ENCODE measurements around the gene VAMP2. TPM values are rescaled to one million over a fixed set of nuclear protein-coding genes. Genes with fewer than 3 reads are reported as not detected.

The VAMP2 gene
- total RNA-seq, 1 experiment from 2014 or later, result 35.1 TPM

- no peak overlapping the region for H2AFZ ChIP-seq
- H3K36me3 ChIP-seq (ENCODE audit: low read depth), result no peaks in the 10 kb centered on the region
- no peak overlapping the region for H3K27ac ChIP-seq
- CTCF ChIA-PET, result no interaction called here
- TF ChIP-seq CTCF (conservative IDR thresholded peaks at IDR 0.05) (no peak), EZH2 (IDR thresholded peaks at IDR 0.05; ENCODE audit: low read depth) (no peak)
- H3K27me3 ChIP-seq (ENCODE audit: insufficient read depth, low read depth), result no peaks in the 10 kb centered on the region
- H3K4me2 ChIP-seq, result no peak overlapping the region
- no peak for DNase-seq
- H3K4me3 ChIP-seq, result no peak overlapping the region
- no peaks in the 10 kb centered on the region for H3F3A ChIP-seq (ENCODE audit: insufficient read depth, low read depth)
- H3K9me3 ChIP-seq (ENCODE audit: insufficient read depth, low read depth), result no peaks in the 10 kb centered on the region
- H4K20me1 ChIP-seq (ENCODE audit: insufficient read depth), result no peaks in the 10 kb centered on the region; the same call in 1 of the 2 replicates
- intact Hi-C loops (cut with micrococcal nuclease; ENCODE audit: unreplicated experiment), result no loop called here
- no peaks in the 10 kb centered on the region for H3K4me1 ChIP-seq (replicated peaks; ENCODE audit: insufficient read depth)
- no peaks in the 10 kb centered on the region for H3K9me2 ChIP-seq (ENCODE audit: insufficient read depth)
- no TSS peak for BruUV-seq (replicated peaks)
- POLR2A ChIA-PET (ENCODE audit: unreplicated experiment), result no interaction called here
- no peaks in the 10 kb centered on the region for H3K79me2 ChIP-seq (ENCODE audit: low read depth)
Measured at GRCh38 chr17:8145811-8146210, 16.9 kb downstream of the VAMP2 start.

- no peaks in the 10 kb centered on the region; the same call in 1 of the 2 replicates for H3F3A ChIP-seq (ENCODE audit: insufficient read depth, low read depth)
- no peaks in the 10 kb centered on the region for H3K27me3 ChIP-seq (ENCODE audit: insufficient read depth, low read depth)
- H3K79me2 ChIP-seq (ENCODE audit: low read depth), result no peaks in the 10 kb centered on the region
- no peak overlapping the region for H3K27ac ChIP-seq
- H3K9me3 ChIP-seq (ENCODE audit: insufficient read depth, low read depth), result no peaks in the 10 kb centered on the region
- no peaks in the 10 kb centered on the region for H3K9me2 ChIP-seq (ENCODE audit: insufficient read depth)
- intact Hi-C loops (cut with micrococcal nuclease; ENCODE audit: unreplicated experiment), result no loop called here
- H3K4me3 ChIP-seq, result no peak overlapping the region
- ChIA-PET CTCF (no interaction called here), POLR2A (ENCODE audit: unreplicated experiment) (no interaction called here)
- no peak for DNase-seq
- no TSS peak for BruUV-seq (replicated peaks)
- no peaks in the 10 kb centered on the region for H3K4me1 ChIP-seq (replicated peaks; ENCODE audit: insufficient read depth)
- H4K20me1 ChIP-seq (ENCODE audit: insufficient read depth), result no peaks in the 10 kb centered on the region
- TF ChIP-seq CTCF (conservative IDR thresholded peaks at IDR 0.05), result no peak
- no peak for TF ChIP-seq EZH2 (IDR thresholded peaks at IDR 0.05; ENCODE audit: low read depth)
- no peak overlapping the region for H3K4me2 ChIP-seq
- no peaks in the 10 kb centered on the region for H3K36me3 ChIP-seq (ENCODE audit: low read depth)
- H2AFZ ChIP-seq, result no peak overlapping the region
Measured at GRCh38 chr17:8144401-8145231, 18.1 kb downstream of the VAMP2 start.

- no peaks in the 10 kb centered on the region for H3K27me3 ChIP-seq (ENCODE audit: insufficient read depth, low read depth)
- no peak overlapping the region for H3K4me2 ChIP-seq
- POLR2A ChIA-PET (ENCODE audit: unreplicated experiment), result no interaction called here
- no peak overlapping the region for H2AFZ ChIP-seq
- peaks cover 3% of the 10 kb centered on the region; the same call in 1 of the 2 replicates for H3F3A ChIP-seq (ENCODE audit: insufficient read depth, low read depth)
- H4K20me1 ChIP-seq (ENCODE audit: insufficient read depth), result no peaks in the 10 kb centered on the region
- no TSS peak for BruUV-seq (replicated peaks)
- no peaks in the 10 kb centered on the region for H3K4me1 ChIP-seq (replicated peaks; ENCODE audit: insufficient read depth)
- H3K36me3 ChIP-seq (ENCODE audit: low read depth), result no peaks in the 10 kb centered on the region
- no peaks in the 10 kb centered on the region for H3K79me2 ChIP-seq (ENCODE audit: low read depth)
- TF ChIP-seq CTCF (conservative IDR thresholded peaks at IDR 0.05) (no peak), EZH2 (IDR thresholded peaks at IDR 0.05; ENCODE audit: low read depth) (no peak)
- H3K9me2 ChIP-seq (ENCODE audit: insufficient read depth), result no peaks in the 10 kb centered on the region
- CTCF ChIA-PET, result no interaction called here
- no peak for DNase-seq
- no peak overlapping the region for H3K27ac ChIP-seq
- no peak overlapping the region for H3K4me3 ChIP-seq
- no peaks in the 10 kb centered on the region for H3K9me3 ChIP-seq (ENCODE audit: insufficient read depth, low read depth)
- intact Hi-C loops (cut with micrococcal nuclease; ENCODE audit: unreplicated experiment), result no loop called here
Measured at GRCh38 chr17:8143581-8144400, 19.0 kb downstream of the VAMP2 start.

Measured in PC-9 (cell line).